GM19239 (cell line): Measurements from ENCODE around the gene ENDOD1.
"Not testable (repeated sequence)": the region's sequence is repeated elsewhere in the genome, so short reads cannot be mapped to it uniquely, and the experiment has no call there.

Source experiments
- DNase-seq: peaks from one replicate; pipeline ENCODE4 v3.0.0; 2011; ENCODE audit warnings: low spot score; ENCODE audit not compliant: insufficient read length
- FAIRE-seq: peaks from 2 replicates; lab custom pipeline; 2011; peaks lifted over from hg19 to GRCh38; lab: Jason Lieb, UNC

Gene ENDOD1

GRCh38 chr11:95100191-95100648 is 10.6 kb downstream of the ENDOD1 start:
- FAIRE-seq (peak; percentile 66), DNase-seq (no peak)

- FAIRE-seq (no peak), DNase-seq (no peak)
These were observed 11.3 kb downstream of the ENDOD1 start for GRCh38 chr11:95100856-95101507.

GRCh38 chr11:95101935-95102334 is 12.3 kb downstream of the ENDOD1 start:
- no peak for FAIRE-seq
- no peak for DNase-seq

- no peak for DNase-seq
- FAIRE-seq, result no peak
These were observed 13.1 kb downstream of the ENDOD1 start for GRCh38 chr11:95102733-95103132.

GRCh38 chr11:95103701-95104100 is 14.1 kb downstream of the ENDOD1 start:
- FAIRE-seq (no peak), DNase-seq (no peak)

- DNase-seq, result no peak
- no peak for FAIRE-seq
These were observed 14.6 kb downstream of the ENDOD1 start for GRCh38 chr11:95104121-95104830.

- FAIRE-seq (no peak), DNase-seq (no peak)
These were observed 15.2 kb downstream of the ENDOD1 start for GRCh38 chr11:95104856-95105255.

GRCh38 chr11:95108159-95108611 is 18.5 kb downstream of the ENDOD1 start:
- FAIRE-seq (no peak), DNase-seq (no peak)

- FAIRE-seq, result no peak
These were observed 19.3 kb downstream of the ENDOD1 start for GRCh38 chr11:95108671-95109551.

GRCh38 chr11:95111471-95111870 is 21.8 kb downstream of the ENDOD1 start:
- not testable (repeated sequence) for DNase-seq, FAIRE-seq

More at GRCh38 chr11:95108671-95109551, 19.3 kb downstream of the ENDOD1 start:
- no peak for DNase-seq

- FAIRE-seq, result no peak
- no peak for DNase-seq
These were observed 22.4 kb downstream of the ENDOD1 start for GRCh38 chr11:95111923-95112540.

- no peak for FAIRE-seq
- no peak for DNase-seq
These were observed 26.0 kb downstream of the ENDOD1 start for GRCh38 chr11:95115597-95115996.

- FAIRE-seq, result no peak
- DNase-seq, result no peak
These were observed 29.9 kb downstream of the ENDOD1 start for GRCh38 chr11:95119361-95120060.

GRCh38 chr11:95121698-95122097 is 32.1 kb downstream of the ENDOD1 start:
- no peak for FAIRE-seq

GRCh38 chr11:95123556-95123955 is 33.9 kb downstream of the ENDOD1 start:
- no peak for FAIRE-seq
- DNase-seq, result no peak

More at GRCh38 chr11:95121698-95122097, 32.1 kb downstream of the ENDOD1 start:
- no peak for DNase-seq

- FAIRE-seq, result no peak
- no peak for DNase-seq
These were observed 39.0 kb downstream of the ENDOD1 start for GRCh38 chr11:95128602-95129001.

GRCh38 chr11:95132956-95133355 is 43.3 kb downstream of the ENDOD1 start:
- no peak for FAIRE-seq
- no peak for DNase-seq

GRCh38 chr11:95134491-95134890 is 44.8 kb downstream of the ENDOD1 start:
- FAIRE-seq (no peak), DNase-seq (no peak)

GRCh38 chr11:95135155-95135554 is 45.5 kb downstream of the ENDOD1 start:
- DNase-seq, result no peak
- no peak for FAIRE-seq

GRCh38 chr11:95135880-95136279 is 46.2 kb downstream of the ENDOD1 start:
- FAIRE-seq (no peak), DNase-seq (no peak)
